GM20000 (cell line): ENCODE data around the gene PFKM.
A peak's percentile ranks its signal among the peaks of the same experiment; 100 is the strongest.

ENCODE experiments used
- DNase-seq: peaks from one replicate; pipeline ENCODE4 v3.0.0; 2012; ENCODE audit warnings: low spot score
- CTCF ChIP-seq: IDR thresholded peaks from 2 replicates; pipeline ENCODE4 v1.5.1; 2012; ENCODE audit warnings: mild to moderate bottlenecking, control low read depth; ENCODE audit errors: extremely low read depth, missing control alignments

The PFKM gene

GRCh38 chr12:48157018-48157888 is 38.1 kb downstream of the PFKM start, which contains the start of gene ASB8:
Gene ASB8, minus strand, starts transcription at chr12:48157515. Its CDS starts 4,019 bp downstream, at chr12:48153496.
- DNase-seq: peak; percentile 95
- peak; percentile 20 for TF ChIP-seq CTCF

DNA sequence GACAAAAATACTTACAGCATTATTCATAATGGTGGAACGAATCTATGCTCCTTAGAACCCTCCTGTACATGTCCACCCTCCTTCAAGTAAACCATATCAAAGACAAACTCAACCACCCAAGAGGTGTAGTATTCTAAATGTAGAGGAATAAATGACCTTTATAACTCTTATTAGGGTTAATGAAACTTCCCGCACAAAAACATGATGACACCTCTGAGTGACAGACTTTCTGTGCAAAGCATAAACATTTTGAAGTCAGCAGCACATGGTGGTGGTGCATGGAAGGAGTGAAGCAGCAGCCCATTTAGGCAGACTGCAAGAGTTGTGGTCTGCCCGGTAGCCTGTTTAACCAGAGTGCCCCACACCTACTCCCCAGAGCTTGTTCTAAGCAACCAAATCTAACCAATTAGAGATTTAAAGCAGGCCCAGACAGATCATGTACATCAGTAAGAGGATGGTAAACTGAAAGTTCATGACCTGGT is 38.8 kb downstream of the PFKM start:
- no peak for DNase-seq
- TF ChIP-seq CTCF: no peak

- TF ChIP-seq CTCF: no peak
- no peak for DNase-seq
Observed at GRCh38 chr12:48160046-48160445, 40.9 kb downstream of the PFKM start.

DNA sequence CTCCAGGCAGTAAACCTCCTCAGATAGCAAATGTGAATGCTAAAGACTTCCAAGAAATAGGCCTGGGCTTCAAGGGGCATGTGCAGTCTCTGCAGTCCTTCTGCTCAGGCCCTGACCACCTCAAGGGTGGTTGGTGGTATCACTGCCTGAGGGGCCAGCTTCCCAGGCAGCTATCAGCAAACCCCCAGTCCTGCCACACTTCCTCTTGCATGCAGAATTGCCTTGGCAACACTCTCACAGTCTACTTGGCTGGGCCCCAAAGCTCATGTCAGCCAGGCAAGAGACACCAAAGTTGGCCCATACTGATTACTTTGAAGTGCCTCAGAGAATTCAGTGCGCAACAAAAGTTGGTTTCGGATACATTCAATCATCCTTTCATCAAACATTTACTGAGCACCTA is 41.6 kb downstream of the PFKM start:
- no peak for TF ChIP-seq CTCF
- no peak for DNase-seq

DNA sequence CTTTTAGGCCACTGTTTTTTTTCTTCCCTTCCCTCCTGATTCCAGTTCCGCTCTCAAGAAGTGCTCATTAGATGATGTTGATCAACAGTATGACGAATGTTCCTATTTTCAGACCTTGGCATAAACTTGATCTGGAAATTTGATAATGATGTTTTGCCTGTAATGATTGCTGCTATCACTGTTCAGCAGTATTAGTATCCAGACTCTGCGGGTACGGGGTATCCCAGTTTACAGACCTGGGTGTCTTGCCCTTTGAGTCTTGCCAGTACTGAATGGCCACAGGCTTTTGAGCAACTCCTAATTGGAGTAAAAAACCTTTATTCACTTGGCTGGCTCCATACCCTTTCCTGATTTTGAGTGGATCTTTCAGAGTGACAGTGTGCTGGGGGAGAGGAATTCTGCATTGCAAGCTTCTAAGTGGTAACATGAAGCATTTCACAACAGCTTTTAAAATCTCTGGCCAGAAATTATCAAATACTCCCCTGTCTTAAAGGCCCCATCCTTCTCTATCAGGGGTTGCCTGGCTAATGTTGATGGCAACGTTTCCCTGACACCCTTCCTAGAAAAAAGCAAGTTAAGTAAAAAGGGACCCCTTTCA is 44.1 kb downstream of the PFKM start:
- no peak for TF ChIP-seq CTCF
- no peak for DNase-seq

DNA sequence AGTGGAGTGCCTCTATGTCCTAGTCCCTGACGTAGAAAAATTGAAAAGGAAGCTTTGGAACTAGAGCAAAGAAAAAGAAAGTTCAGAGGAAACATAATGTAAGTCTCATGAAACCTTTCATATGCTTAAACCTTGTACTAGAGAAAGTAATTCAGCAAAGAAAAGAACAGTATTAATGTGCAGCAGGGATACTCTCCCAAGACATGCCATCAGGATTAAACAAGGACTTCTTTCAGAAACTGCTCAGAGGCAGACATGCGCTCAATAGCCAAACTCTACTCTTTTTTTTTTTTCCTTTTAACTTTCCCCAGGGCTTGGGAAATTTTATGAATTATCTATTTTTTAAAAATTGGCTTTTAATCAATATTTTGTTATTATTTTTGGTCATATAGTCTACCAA is 45.3 kb downstream of the PFKM start:
- DNase-seq: no peak
- TF ChIP-seq CTCF: no peak

- DNase-seq: peak; percentile 65
Observed at GRCh38 chr12:48165089-48165981, 46.2 kb downstream of the PFKM start.

More at GRCh38 chr12:48165089-48165981, 46.2 kb downstream of the PFKM start:
- TF ChIP-seq CTCF: peak; percentile 65
